Activated CD4-positive, alpha-beta T cell treated with anti-CD3 and anti-CD28 coated beads, Interleukin-2, amount 50 U/mL, for 1 hour (primary cell): Measurements from ENCODE around the gene BLOC1S1.

Experiments used
- DNase-seq: peaks from one replicate; pipeline ENCODE4 v3.0.0-alpha.2; 2020

Gene BLOC1S1

GRCh38 chr12:55712700-55713415, 3.0 kb upstream of the BLOC1S1 start:
- DNase-seq = no peak

GRCh38 chr12:55713721-55714120, 2.1 kb upstream of the BLOC1S1 start:
- DNase-seq = no peak

GRCh38 chr12:55715169-55715764, 579 bp upstream of the BLOC1S1 start:
- no peak for DNase-seq

DNA sequence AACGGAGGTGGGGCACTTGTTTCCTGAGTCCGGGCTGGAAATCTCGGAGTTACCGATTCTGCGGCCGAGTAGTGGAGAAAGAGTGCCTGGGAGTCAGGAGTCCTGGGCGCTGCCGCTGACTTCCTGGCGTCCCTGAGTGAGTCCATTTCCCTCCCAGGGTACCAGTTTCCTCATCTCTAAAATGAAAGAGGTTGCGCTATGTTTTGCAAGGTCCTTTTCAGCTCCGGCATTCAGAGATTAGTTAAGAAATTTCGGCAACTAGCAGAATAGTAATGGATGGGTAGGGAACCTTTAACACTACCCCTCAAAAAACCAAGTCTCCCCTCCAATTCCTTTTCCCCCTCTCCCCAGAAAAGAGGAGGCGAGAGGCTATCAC, 724 bp downstream of the BLOC1S1 start:
- no peak for DNase-seq

DNA sequence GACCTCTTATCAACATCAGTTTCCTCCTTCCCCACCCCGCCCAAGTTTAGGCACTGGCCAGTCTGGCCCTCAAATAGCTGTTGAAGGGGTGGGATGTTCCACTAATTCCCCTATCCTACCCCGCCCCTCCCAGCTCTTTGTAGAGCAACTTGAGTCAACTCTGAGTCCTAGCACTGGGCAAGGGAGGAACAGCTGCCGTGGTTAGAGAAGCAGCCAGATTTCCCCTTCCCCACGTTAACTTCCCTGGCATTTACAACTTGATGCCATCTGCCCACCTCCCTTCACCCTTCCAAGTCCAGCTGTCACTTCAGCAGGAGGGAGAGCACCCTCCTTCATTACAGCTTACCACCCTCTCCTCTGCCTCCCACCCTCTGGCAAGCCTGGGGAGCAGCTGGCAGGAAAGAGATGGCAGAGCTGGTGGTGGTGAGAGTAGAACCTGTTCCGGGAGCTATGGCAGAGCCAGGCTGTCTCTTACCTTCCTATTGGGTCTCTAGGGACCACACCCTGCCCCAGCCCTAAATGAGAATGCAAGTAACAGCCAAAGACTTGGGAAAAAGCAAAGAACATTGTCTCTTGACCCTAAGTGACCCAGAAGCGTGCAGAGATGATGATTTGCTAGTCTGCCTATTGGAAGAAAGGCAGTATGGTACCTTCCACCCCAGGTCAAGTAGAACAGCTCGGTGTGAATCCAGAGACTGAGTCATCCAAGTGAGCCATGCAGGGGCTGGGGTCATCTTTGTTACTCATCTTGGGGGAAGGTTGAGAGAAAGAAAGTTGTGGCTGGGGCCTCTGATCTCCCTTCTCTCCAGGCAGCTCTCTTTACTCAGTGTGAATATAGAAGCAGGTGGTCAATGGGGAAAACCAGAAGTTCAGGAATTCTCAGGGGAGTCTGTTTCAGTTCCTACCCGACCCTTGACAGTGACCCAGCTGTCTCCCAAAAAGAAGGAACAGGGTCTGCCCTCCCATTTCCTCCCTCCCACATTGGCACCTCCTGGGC, 1.5 kb downstream of the BLOC1S1 start:
- DNase-seq = no peak

GRCh38 chr12:55718015-55718414, 2.2 kb downstream of the BLOC1S1 start:
- no peak for DNase-seq

GRCh38 chr12:55718624-55719275, 2.9 kb downstream of the BLOC1S1 start:
- DNase-seq = no peak

GRCh38 chr12:55719371-55719770, 3.5 kb downstream of the BLOC1S1 start:
- DNase-seq = no peak

DNA sequence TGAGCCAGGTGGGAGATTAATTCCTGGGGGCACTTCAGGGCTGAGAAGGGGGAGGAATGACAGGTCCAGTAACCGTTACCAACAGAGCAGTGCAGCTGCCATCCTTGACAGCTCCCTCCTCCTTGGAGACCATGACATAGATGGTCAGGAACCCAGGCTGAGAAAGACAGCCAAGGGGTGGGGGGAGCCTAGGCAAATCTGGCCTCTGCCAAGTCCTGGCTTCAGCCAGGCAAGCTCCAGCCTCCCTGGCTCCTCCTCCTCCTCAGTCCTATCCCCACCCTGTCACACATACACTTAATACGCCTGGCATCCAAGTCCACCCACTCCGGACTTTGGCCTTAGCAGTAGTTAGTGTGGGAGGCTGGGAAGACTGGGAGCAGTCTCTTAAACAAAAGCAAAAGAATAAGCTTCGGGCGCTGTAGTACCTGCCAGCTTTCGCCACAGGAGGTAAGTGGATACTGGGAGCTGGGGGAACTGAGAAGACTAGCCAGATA, 4.3 kb downstream of the BLOC1S1 start, which contains the start of gene RDH5:
Gene RDH5 (plus strand): TSS at position 323 of the 494 bp plus-strand sequence. CDS start 792 bp downstream, outside the sequence.
- DNase-seq = no peak

GRCh38 chr12:55720894-55721444, 5.1 kb downstream of the BLOC1S1 start:
- no peak for DNase-seq

- no peak for DNase-seq
Measured at GRCh38 chr12:55721601-55722213, 5.9 kb downstream of the BLOC1S1 start.

- no peak for DNase-seq
Measured at GRCh38 chr12:55722948-55723347, 7.1 kb downstream of the BLOC1S1 start.

- no peak for DNase-seq
Measured at GRCh38 chr12:55723516-55724225, 7.8 kb downstream of the BLOC1S1 start.

DNA sequence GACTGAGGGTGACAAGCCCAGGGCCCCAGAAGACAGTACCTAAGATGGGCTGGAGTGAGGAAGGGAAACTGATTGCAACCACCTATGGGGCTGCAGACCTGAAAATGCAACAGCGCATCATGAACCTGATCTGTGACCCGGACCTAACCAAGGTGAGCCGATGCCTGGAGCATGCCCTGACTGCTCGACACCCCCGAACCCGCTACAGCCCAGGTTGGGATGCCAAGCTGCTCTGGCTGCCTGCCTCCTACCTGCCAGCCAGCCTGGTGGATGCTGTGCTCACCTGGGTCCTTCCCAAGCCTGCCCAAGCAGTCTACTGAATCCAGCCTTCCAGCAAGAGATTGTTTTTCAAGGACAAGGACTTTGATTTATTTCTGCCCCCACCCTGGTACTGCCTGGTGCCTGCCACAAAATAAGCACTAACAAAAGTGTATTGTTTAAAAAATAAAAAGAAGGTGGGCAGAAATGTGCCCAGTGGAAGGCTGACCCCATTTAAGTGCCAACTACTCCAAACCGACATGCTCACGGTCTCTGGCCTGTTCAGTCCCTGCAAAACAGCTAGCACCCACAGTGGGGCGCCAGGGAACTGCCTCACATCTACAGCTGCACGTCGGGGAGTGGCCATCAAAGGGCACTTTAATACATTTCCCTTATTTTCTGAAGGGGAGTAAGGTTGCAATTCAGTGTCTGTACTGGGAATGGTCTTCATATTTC, 8.5 kb downstream of the BLOC1S1 start:
- DNase-seq = peak; percentile 66

DNA sequence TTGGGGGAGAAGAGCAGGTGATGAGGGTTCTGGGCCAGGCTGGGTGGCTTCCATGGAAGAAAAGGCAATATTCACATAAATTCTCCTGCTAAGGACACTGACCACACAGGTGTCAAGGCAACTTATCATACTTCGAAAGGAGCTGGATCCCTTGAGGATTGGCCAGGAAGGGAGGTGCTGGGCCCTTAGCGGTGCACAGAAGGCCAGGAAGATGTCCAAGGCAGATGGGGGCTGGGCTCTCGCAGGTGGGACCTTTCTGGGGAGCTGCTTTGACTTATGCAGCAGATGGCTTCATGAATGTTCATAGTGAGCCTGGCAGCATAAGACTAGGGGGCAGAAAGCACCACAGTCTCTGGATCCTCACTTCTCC, 9.1 kb downstream of the BLOC1S1 start:
- DNase-seq = no peak

DNA sequence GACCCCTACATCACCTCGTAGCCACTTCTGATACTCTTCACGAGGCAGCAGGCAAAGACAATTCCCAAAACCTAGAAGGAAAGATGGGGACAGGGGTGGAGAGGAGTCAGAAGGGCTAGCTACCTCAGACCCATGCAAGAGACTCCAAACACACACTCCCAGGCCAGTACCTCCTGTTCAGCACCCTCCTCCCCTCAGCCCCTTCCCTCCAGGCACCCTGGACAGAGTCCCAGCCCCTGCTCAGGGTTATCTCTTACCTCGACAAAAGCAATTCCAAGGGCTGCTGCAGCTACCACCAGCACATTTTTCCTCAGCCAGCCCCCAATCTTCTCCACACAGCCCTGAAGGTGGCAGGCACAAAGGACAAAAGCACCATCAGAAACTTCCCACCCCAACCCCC, 9.7 kb downstream of the BLOC1S1 start:
- DNase-seq = no peak

- no peak for DNase-seq
Measured at GRCh38 chr12:55726971-55727370, 11.1 kb downstream of the BLOC1S1 start.

GRCh38 chr12:55727643-55728185, 11.9 kb downstream of the BLOC1S1 start:
- no peak for DNase-seq

- DNase-seq = no peak
Measured at GRCh38 chr12:55728186-55728938, 12.5 kb downstream of the BLOC1S1 start.
